ENCODE data around the gene TMTC1. TPM values are rescaled to one million over a fixed set of nuclear protein-coding genes. Genes with fewer than 3 reads are reported as not detected.
A peak's percentile ranks its signal among the peaks of the same experiment; 100 is the strongest.

TMTC1 gene
- total and polyA plus RNA-seq, 10 donors = 3.4 to 210 (median 137) TPM

GRCh38 chr12:29781188-29781587, 2.6 kb downstream of the TMTC1 start:
- Histone ChIP-seq H3K27me3 (replicated peaks in 1 of 7) (peaks cover 0 to 62% (median 13%) of the 10 kb centered on the region in 7 donors), H3K9me3 (peaks cover 0 to 11% (median under 1%) of the 10 kb centered on the region in 8 donors), H3K27ac (peak overlapping the region in 6 of 8 donors; percentile 85 to 90 (median 88)), H3K4me1 (peaks cover 0 to 34% (median 2%) of the 10 kb centered on the region in 6 donors), H3K4me3 (peak overlapping the region; percentile 45 to 83 (median 66)), H3K36me3 (no peaks in the 10 kb centered on the region)
- no peak for TF ChIP-seq POLR2AphosphoS5 (IDR thresholded peaks at IDR 0.05)
- TF ChIP-seq POLR2A (IDR thresholded peaks at IDR 0.05) = no peak
- TF ChIP-seq CTCF (IDR thresholded peaks at IDR 0.05 in 8 of 11, conservative IDR thresholded peaks at IDR 0.05 in 3 of 11) = no peak
- intact Hi-C loops (cut with DNase I; ENCODE audit: low total_unique reads) = loop anchor here (10.0 kb wide), 1 partner anchor 256 kb away; no protein-coding TSS in a partner anchor
- DNase-seq = no peak

- peak overlapping the region in 6 of 8 donors; percentile 7 to 83 (median 72) for H3K4me3 ChIP-seq
- DNase-seq = no peak
- TF ChIP-seq POLR2AphosphoS5 (IDR thresholded peaks at IDR 0.05) (no peak), CTCF (IDR thresholded peaks at IDR 0.05 in 8 of 11, conservative IDR thresholded peaks at IDR 0.05 in 3 of 11) (no peak), POLR2A (IDR thresholded peaks at IDR 0.05) (no peak)
- peaks cover 0 to 35% (median 8%) of the 10 kb centered on the region in 6 donors for H3K4me1 ChIP-seq
- no peaks in the 10 kb centered on the region for H3K36me3 ChIP-seq
- H3K27ac ChIP-seq = no peak overlapping the region
- H3K9me3 ChIP-seq = peaks cover 0 to 22% (median 11%) of the 10 kb centered on the region in 8 donors
- peaks cover 0 to 52% (median 13%) of the 10 kb centered on the region in 7 donors for H3K27me3 ChIP-seq (replicated peaks in 1 of 7)
- intact Hi-C loops (cut with DNase I; ENCODE audit: low total_unique reads) = loop anchor here (10.0 kb wide), 1 partner anchor 255 kb away; no protein-coding TSS in a partner anchor
Observed at GRCh38 chr12:29780084-29780483, 3.7 kb downstream of the TMTC1 start.

- peak overlapping the region in 1 of 8 donors; percentile 83 for H3K4me3 ChIP-seq
- H3K36me3 ChIP-seq = no peaks in the 10 kb centered on the region
- peaks cover 0 to 37% (median 4%) of the 10 kb centered on the region in 7 donors for H3K27me3 ChIP-seq (replicated peaks in 1 of 7)
- TF ChIP-seq CTCF (IDR thresholded peaks at IDR 0.05 in 8 of 11, conservative IDR thresholded peaks at IDR 0.05 in 3 of 11) = no peak
- TF ChIP-seq POLR2A (IDR thresholded peaks at IDR 0.05) = no peak
- no peak for TF ChIP-seq POLR2AphosphoS5 (IDR thresholded peaks at IDR 0.05)
- peaks cover 0 to 27% (median 13%) of the 10 kb centered on the region in 8 donors for H3K9me3 ChIP-seq
- intact Hi-C loops (cut with DNase I; ENCODE audit: low total_unique reads) = no loop called here
- H3K27ac ChIP-seq = no peak overlapping the region
- no peak for DNase-seq
- peaks cover 0 to 38% (median 6%) of the 10 kb centered on the region in 6 donors for H3K4me1 ChIP-seq
Observed at GRCh38 chr12:29778531-29778930, 5.2 kb downstream of the TMTC1 start.

- WGBS, 5 donors = 14 to 61% (median 37%) methylated on average over 2 of the region's 2 CpGs
- TF ChIP-seq POLR2A (IDR thresholded peaks at IDR 0.05) (no peak), CTCF (IDR thresholded peaks at IDR 0.05 in 8 of 11, conservative IDR thresholded peaks at IDR 0.05 in 3 of 11) (no peak), POLR2AphosphoS5 (IDR thresholded peaks at IDR 0.05) (peak in 1 of 3 donors; percentile 35)
- Histone ChIP-seq H3K36me3 (no peaks in the 10 kb centered on the region), H3K4me3 (no peak overlapping the region), H3K9me3 (peaks cover 0 to 21% (median 11%) of the 10 kb centered on the region in 8 donors), H3K4me1 (peaks cover 0 to 66% (median 20%) of the 10 kb centered on the region in 6 donors), H3K27me3 (replicated peaks in 1 of 7) (no peaks in the 10 kb centered on the region), H3K27ac (peak overlapping the region in 4 of 8 donors; percentile 7 to 36 (median 16))
- intact Hi-C loops (cut with DNase I; ENCODE audit: low total_unique reads) = no loop called here
- DNase-seq = no peak
Observed at GRCh38 chr12:29773076-29773475, 10.7 kb downstream of the TMTC1 start.

All from spleen (tissue), 11 donors.